Astrocyte (in vitro differentiated cells and primary cell): Measurements from ENCODE around the gene ETNPPL. TPM values are rescaled to one million over a fixed set of nuclear protein-coding genes. Genes with fewer than 3 reads are reported as not detected.
"Not testable (repeated sequence)": the region's sequence is repeated elsewhere in the genome, so short reads cannot be mapped to it uniquely, and the experiment has no call there.

Experiments
- DNase-seq: peaks from one replicate; pipeline ENCODE4 v3.0.0-alpha.2; 2010; ENCODE audit warnings: low read depth
- FAIRE-seq: peaks from 2 replicates; lab custom pipeline; 2011; peaks lifted over from hg19 to GRCh38; lab: Jason Lieb, UNC
- H2AFZ ChIP-seq: 2 replicates; pipeline ENCODE4 v1.6.0; 2012; ENCODE audit warnings: low read depth, low read length, inconsistent platforms
- H3K27ac ChIP-seq: 2 replicates; pipeline ENCODE4 v1.5.1; 2011; ENCODE audit warnings: low read depth, low read length, inconsistent platforms
- H3K27me3 ChIP-seq: 2 replicates; pipeline ENCODE4 v1.6.0; 2011; ENCODE audit warnings: low read length, inconsistent platforms; ENCODE audit not compliant: insufficient read depth
- H3K36me3 ChIP-seq: 2 replicates; pipeline ENCODE4 v1.5.1; 2011; ENCODE audit warnings: low read length, inconsistent platforms; ENCODE audit not compliant: insufficient read depth
- H3K4me1 ChIP-seq: 2 replicates; pipeline ENCODE4 v1.5.1; 2011; ENCODE audit warnings: low read length, inconsistent platforms; ENCODE audit not compliant: insufficient read depth
- H3K4me2 ChIP-seq: 2 replicates; pipeline ENCODE4 v1.6.0; 2012; ENCODE audit warnings: low read length, inconsistent platforms
- H3K4me3 ChIP-seq: 2 replicates; pipeline ENCODE4 v1.5.1; 2011; ENCODE audit warnings: low read depth, mild to moderate bottlenecking, low read length, inconsistent platforms; ENCODE audit not compliant: insufficient read depth
- H3K79me2 ChIP-seq: 2 replicates; pipeline ENCODE4 v1.6.0; 2012; ENCODE audit warnings: mild to moderate bottlenecking, low read length, inconsistent platforms; ENCODE audit not compliant: insufficient read depth
- H3K9ac ChIP-seq: 2 replicates; pipeline ENCODE4 v1.6.0; 2012; ENCODE audit warnings: mild to moderate bottlenecking, low read length, inconsistent platforms
- H3K9me3 ChIP-seq: 2 replicates; pipeline ENCODE4 v1.5.1; 2012; ENCODE audit warnings: low read depth, mild to moderate bottlenecking, low read length, inconsistent platforms; ENCODE audit not compliant: insufficient read depth
- H4K20me1 ChIP-seq: 2 replicates; pipeline ENCODE4 v1.6.0; 2012; ENCODE audit warnings: low read length, inconsistent platforms; ENCODE audit not compliant: insufficient read depth
- H3K27ac Mint-ChIP-seq: one replicate; pipeline ENCODE4 v1.8.0; 2021; ENCODE audit warnings: mild to moderate bottlenecking, mixed read lengths; ENCODE audit not compliant: unreplicated experiment
- H3K27me3 Mint-ChIP-seq: one replicate; pipeline ENCODE4 v1.8.0; 2021; ENCODE audit warnings: low read depth, mixed read lengths; ENCODE audit not compliant: unreplicated experiment
- H3K36me3 Mint-ChIP-seq: one replicate; pipeline ENCODE4 v1.8.0; 2021; ENCODE audit warnings: low read depth, mixed read lengths; ENCODE audit not compliant: unreplicated experiment
- H3K4me1 Mint-ChIP-seq: one replicate; pipeline ENCODE4 v1.8.0; 2021; ENCODE audit warnings: low read depth, mixed read lengths; ENCODE audit not compliant: unreplicated experiment
- H3K4me3 Mint-ChIP-seq: one replicate; pipeline ENCODE4 v1.8.0; 2021; ENCODE audit warnings: mild to moderate bottlenecking, moderate library complexity, mixed read lengths; ENCODE audit not compliant: unreplicated experiment
- H3K9me3 Mint-ChIP-seq: one replicate; pipeline ENCODE4 v1.8.0; 2021; ENCODE audit warnings: mild to moderate bottlenecking, mixed read lengths; ENCODE audit not compliant: unreplicated experiment
- CTCF ChIP-seq: IDR thresholded peaks from 2 replicates; pipeline ENCODE4 v1.5.1; 2011; ENCODE audit warnings: low read depth, mild to moderate bottlenecking, inconsistent platforms, low read length, moderate library complexity; ENCODE audit not compliant: insufficient read depth
- EZH2 ChIP-seq: IDR thresholded peaks from 2 replicates; pipeline ENCODE4 v1.6.1; 2012; ENCODE audit warnings: mild to moderate bottlenecking, low read length, inconsistent platforms; ENCODE audit not compliant: insufficient read depth
- total RNA-seq: library from RNA; stranded (reverse); gene quantifications from 2 replicates; pipeline ENCODE4 v1.2.1, GENCODE V29; 2021

Gene ETNPPL
- total RNA-seq, 1 donor from 2014 or later, result not detected

GRCh38 chr4:108717386-108717785, 45.5 kb downstream of the ETNPPL start:
- DNase-seq, result no peak
- Mint-ChIP-seq H3K4me3 (no peak overlapping the region), H3K4me1 (no peaks in the 10 kb centered on the region), H3K27me3 (peaks cover under 1% of the 10 kb centered on the region), H3K36me3 (no peaks in the 10 kb centered on the region), H3K9me3 (peaks cover 3% of the 10 kb centered on the region), H3K27ac (no peak overlapping the region)
- Histone ChIP-seq H3K4me3 (no peak overlapping the region), H2AFZ (no peak overlapping the region), H4K20me1 (no peaks in the 10 kb centered on the region), H3K79me2 (no peaks in the 10 kb centered on the region), H3K27ac (no peak overlapping the region), H3K27me3 (no peaks in the 10 kb centered on the region), H3K9me3 (no peaks in the 10 kb centered on the region), H3K4me1 (no peaks in the 10 kb centered on the region), H3K4me2 (no peak overlapping the region), H3K9ac (no peak overlapping the region), H3K36me3 (no peaks in the 10 kb centered on the region)
- no peak for TF ChIP-seq CTCF
- TF ChIP-seq EZH2, result no peak
- FAIRE-seq, result no peak

- no peak overlapping the region for H3K9ac ChIP-seq
- no peak overlapping the region for H3K4me3 ChIP-seq
- no peaks in the 10 kb centered on the region for H3K4me1 ChIP-seq
- H2AFZ ChIP-seq, result no peak overlapping the region
- no peaks in the 10 kb centered on the region for H3K36me3 Mint-ChIP-seq
- H3K4me1 Mint-ChIP-seq, result no peaks in the 10 kb centered on the region
- H4K20me1 ChIP-seq, result no peaks in the 10 kb centered on the region
- H3K27me3 ChIP-seq, result no peaks in the 10 kb centered on the region
- H3K27me3 Mint-ChIP-seq, result no peaks in the 10 kb centered on the region
- no peak overlapping the region for H3K4me2 ChIP-seq
- FAIRE-seq (no peak), DNase-seq (no peak)
- no peak for TF ChIP-seq EZH2
- TF ChIP-seq CTCF, result no peak
- no peaks in the 10 kb centered on the region for H3K9me3 ChIP-seq
- H3K9me3 Mint-ChIP-seq, result no peaks in the 10 kb centered on the region
- H3K4me3 Mint-ChIP-seq, result no peak overlapping the region
- H3K36me3 ChIP-seq, result no peaks in the 10 kb centered on the region
- H3K27ac Mint-ChIP-seq, result no peak overlapping the region
- H3K27ac ChIP-seq, result no peak overlapping the region
- H3K79me2 ChIP-seq, result no peaks in the 10 kb centered on the region
Measured at GRCh38 chr4:108716340-108716739, 46.5 kb downstream of the ETNPPL start.

- no peak overlapping the region for H3K27ac Mint-ChIP-seq
- no peaks in the 10 kb centered on the region for H3K79me2 ChIP-seq
- H4K20me1 ChIP-seq, result no peaks in the 10 kb centered on the region
- no peak overlapping the region for H3K4me3 Mint-ChIP-seq
- DNase-seq (no peak), FAIRE-seq (no peak)
- H3K9ac ChIP-seq, result no peak overlapping the region
- no peak overlapping the region for H3K4me3 ChIP-seq
- no peak overlapping the region for H3K27ac ChIP-seq
- H3K36me3 Mint-ChIP-seq, result no peaks in the 10 kb centered on the region
- H3K4me1 Mint-ChIP-seq, result no peaks in the 10 kb centered on the region
- H3K27me3 Mint-ChIP-seq, result peaks cover 7% of the 10 kb centered on the region
- TF ChIP-seq EZH2 (no peak), CTCF (no peak)
- H3K36me3 ChIP-seq, result no peaks in the 10 kb centered on the region
- no peak overlapping the region for H3K4me2 ChIP-seq
- no peaks in the 10 kb centered on the region for H3K9me3 ChIP-seq
- no peaks in the 10 kb centered on the region for H3K27me3 ChIP-seq
- no peaks in the 10 kb centered on the region for H3K9me3 Mint-ChIP-seq
- no peaks in the 10 kb centered on the region for H3K4me1 ChIP-seq
- H2AFZ ChIP-seq, result no peak overlapping the region
Measured at GRCh38 chr4:108714880-108715279, 48.0 kb downstream of the ETNPPL start.

- not testable (repeated sequence) for H3K4me3 ChIP-seq, H3K36me3 ChIP-seq, FAIRE-seq, H3K27ac Mint-ChIP-seq, H3K27me3 ChIP-seq, H3K36me3 Mint-ChIP-seq, H3K27ac ChIP-seq, H3K4me1 Mint-ChIP-seq, H3K9ac ChIP-seq, H2AFZ ChIP-seq, H3K9me3 ChIP-seq, H3K4me2 ChIP-seq, H3K4me3 Mint-ChIP-seq, DNase-seq, H4K20me1 ChIP-seq, H3K9me3 Mint-ChIP-seq, H3K79me2 ChIP-seq, H3K4me1 ChIP-seq
- H3K27me3 Mint-ChIP-seq, result peaks cover 13% of the 10 kb centered on the region
Measured at GRCh38 chr4:108710578-108710977, 52.3 kb downstream of the ETNPPL start.
